Measurements from ENCODE around the gene KCNH6.

DNA sequence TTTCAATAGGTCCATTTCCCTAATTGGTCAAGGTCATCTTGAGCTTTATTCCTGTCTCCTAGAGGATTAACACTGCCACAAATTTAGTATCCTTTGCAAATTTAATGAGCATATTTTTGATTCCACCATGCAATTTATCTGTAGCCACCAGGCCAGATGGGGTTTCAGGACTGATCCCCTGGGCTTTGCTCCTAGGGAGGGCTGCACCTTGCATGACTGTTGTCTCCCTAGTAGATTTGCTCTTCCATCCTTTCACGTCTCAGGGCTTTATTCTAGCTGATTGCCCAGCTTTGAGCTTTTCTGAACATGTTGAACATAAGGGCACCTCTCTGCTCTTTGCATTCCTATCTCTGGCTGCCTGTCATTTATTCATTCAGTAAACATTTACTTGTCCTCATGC is 7.7 kb upstream of the KCNH6 start:
- TF ChIP-seq REST (IDR thresholded peaks at IDR 0.05; ENCODE audit: insufficient replicate concordance, low read depth) (no peak), CTCF (IDR thresholded peaks at IDR 0.05; ENCODE audit: insufficient read depth, low read length) (no peak), POLR2AphosphoS5 (IDR thresholded peaks at IDR 0.05; ENCODE audit: low read depth) (no peak), SPI1 (IDR thresholded peaks at IDR 0.05; ENCODE audit: borderline replicate concordance, low read depth) (no peak)

Measured in HL-60 (cell line).